NCI-H524 (cell line): ENCODE measurements around the gene ARID1A.

Experiments
- DNase-seq, 2 experiments: peaks; one replicate each; lab custom pipeline; 2025; lab: John Stamatoyannopoulos, UW

The ARID1A gene

DNA sequence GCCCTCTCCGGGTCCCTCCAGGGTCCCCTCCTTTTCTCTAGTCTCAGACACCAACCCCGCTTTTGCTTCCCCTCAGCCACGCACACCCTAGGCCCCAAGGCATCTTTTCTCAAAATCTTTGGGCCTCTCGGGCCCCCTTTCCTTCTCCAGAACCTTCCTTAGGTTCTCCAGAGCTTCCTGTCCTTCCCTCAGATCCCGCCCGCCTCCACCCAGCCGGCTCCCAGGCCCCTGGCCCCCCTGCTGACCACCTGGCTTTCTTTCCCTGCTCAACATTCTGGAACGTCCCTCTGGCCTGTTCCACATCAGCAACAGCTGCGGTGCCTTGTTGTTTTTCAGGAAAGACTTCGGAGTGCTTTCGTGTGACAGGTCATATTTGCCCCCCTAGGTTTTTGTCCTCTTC is 131.8 kb downstream of the ARID1A start:
- DNase-seq, result peak in 1 of 2 experiments; percentile 52

DNA sequence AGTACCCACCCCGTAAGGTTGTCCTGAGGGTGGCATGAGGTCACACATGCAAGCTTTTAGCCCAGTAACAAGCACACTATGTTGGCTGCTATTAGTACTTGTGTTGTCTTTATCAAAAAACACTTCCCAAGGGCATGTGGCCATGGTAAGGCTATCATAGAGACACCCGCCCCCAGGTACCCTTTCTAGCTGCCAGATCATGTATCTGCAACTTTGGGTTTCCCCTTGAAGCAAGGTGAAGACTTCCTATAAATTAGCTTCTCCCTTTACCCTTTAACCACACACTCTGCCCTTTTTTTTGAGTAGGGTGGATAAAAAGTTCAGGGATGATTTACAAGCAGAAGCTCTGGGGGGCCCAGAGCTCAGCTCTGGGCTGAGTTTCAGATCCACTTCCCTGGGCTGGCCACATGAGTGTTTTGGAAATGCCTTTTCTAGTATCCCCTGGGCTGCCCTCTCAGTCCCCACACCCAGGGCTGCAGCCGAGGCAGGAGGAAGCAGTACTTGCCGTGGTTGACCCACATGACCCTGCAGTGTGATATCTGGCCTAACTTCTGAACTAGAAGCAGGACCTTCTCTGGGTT is 132.7 kb downstream of the ARID1A start:
- DNase-seq, result no peak

DNA sequence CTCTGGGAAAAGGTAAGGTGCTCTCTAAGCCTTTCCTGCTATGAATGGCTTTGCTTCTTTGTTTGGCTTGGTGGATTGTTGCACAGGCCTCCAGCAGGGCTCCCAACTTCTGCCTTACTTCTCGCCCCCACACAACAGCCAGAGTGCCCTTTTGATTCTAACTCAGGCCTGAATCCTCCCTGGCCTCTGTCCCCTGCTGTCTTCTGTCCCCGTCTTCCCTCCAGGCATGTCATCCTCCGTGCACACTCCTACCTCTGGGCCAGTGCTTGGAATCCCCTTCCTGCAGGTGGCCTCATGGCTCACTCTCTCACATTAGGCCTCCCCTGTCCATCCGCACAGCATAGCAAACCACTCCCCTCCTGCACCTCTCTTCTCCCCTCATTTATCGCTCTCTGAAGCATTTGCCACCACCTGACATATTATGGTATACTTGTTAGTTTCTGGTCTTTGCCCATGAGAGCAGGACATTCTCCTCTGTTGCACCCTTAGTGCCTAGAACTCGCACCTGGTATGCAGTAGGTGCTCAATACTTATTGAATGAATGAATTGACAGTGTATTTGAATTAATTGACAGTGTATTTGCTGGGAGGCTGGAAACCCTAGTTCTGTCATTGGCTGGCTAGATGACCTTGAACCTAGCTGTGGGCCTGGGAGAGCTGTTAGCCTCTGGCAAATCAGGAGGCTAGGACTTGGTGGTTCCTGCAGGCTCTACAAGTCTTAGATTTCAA is 133.5 kb downstream of the ARID1A start:
- DNase-seq, result no peak

DNA sequence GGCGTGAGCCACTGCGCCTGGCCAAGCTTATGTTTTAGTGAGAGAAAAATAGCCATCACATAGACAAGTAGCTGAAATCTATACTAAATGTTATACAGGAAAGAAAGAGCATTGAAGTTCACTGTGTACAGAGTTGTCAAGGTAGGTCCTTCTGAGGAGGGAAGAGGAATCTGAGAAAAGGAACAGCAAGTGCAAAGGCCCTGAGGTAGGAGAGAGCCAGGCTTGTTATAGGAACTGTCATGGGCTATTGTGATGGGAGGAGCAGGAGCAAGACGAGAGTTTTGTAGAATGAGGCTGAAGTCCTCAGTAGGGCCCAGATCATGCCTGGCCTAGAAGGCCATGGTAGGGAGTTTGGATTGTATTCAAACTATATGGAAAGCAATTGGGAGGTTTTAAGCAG is 135.2 kb downstream of the ARID1A start:
- no peak for DNase-seq
